ENCODE data around the gene ANKS1B. TPM values are rescaled to one million over a fixed set of nuclear protein-coding genes. Genes with fewer than 3 reads are reported as not detected.

ANKS1B gene
- total RNA-seq, 3 donors from 2014 or later (not counting 1 experiment from before 2014, with no cell fraction given) = not detected

GRCh38 chr12:98974767-98975381 is 1009.9 kb downstream of the ANKS1B start:
- Histone ChIP-seq H3K27ac (ENCODE audit: low read length) (no peak overlapping the region), H3K4me1 (ENCODE audit: control insufficient read depth, insufficient read depth, low read length) (no peaks in the 10 kb centered on the region), H3K27me3 (ENCODE audit: control insufficient read depth, insufficient read depth, low read length) (no peaks in the 10 kb centered on the region), H3K9me3 (ENCODE audit: control insufficient read depth, insufficient read depth, low read length) (no peaks in the 10 kb centered on the region), H3K4me3 (ENCODE audit: low read length) (no peak overlapping the region), H3K36me3 (ENCODE audit: control insufficient read depth, insufficient read depth, low read length) (no peaks in the 10 kb centered on the region)
- no peaks in the 10 kb centered on the region for H3K36me3 Mint-ChIP-seq
- no peaks in the 10 kb centered on the region for H3K27me3 Mint-ChIP-seq (ENCODE audit: low read depth in 2 of 2)
- peaks cover 0 to 3% of the 10 kb centered on the region in 2 donors for H3K9me3 Mint-ChIP-seq
- H3K4me1 Mint-ChIP-seq = no peaks in the 10 kb centered on the region
- no peak for TF ChIP-seq CTCF (IDR thresholded peaks at IDR 0.05)
- H3K27ac Mint-ChIP-seq = no peak overlapping the region
- DNase-seq (no peak), ATAC-seq (no peak)
- no peak overlapping the region for H3K4me3 Mint-ChIP-seq
- intact Hi-C loops (cut with micrococcal nuclease) = no loop called here

- no peak for TF ChIP-seq CTCF (IDR thresholded peaks at IDR 0.05)
- Mint-ChIP-seq H3K27me3 (ENCODE audit: low read depth in 2 of 2) (no peaks in the 10 kb centered on the region), H3K4me3 (no peak overlapping the region), H3K4me1 (peaks cover 0 to 5% of the 10 kb centered on the region in 2 donors), H3K27ac (no peak overlapping the region), H3K36me3 (no peaks in the 10 kb centered on the region), H3K9me3 (peaks cover 0 to 2% of the 10 kb centered on the region in 2 donors)
- H3K4me1 ChIP-seq (ENCODE audit: control insufficient read depth, insufficient read depth, low read length) = no peaks in the 10 kb centered on the region
- intact Hi-C loops (cut with micrococcal nuclease) = no loop called here
- no peaks in the 10 kb centered on the region for H3K27me3 ChIP-seq (ENCODE audit: control insufficient read depth, insufficient read depth, low read length)
- no peaks in the 10 kb centered on the region for H3K9me3 ChIP-seq (ENCODE audit: control insufficient read depth, insufficient read depth, low read length)
- H3K4me3 ChIP-seq (ENCODE audit: low read length) = no peak overlapping the region
- no peak for DNase-seq
- 83% methylated on average over 1 of the region's 2 CpGs for WGBS (ENCODE audit: insufficient coverage)
- no peak for ATAC-seq
- no peaks in the 10 kb centered on the region for H3K36me3 ChIP-seq (ENCODE audit: control insufficient read depth, insufficient read depth, low read length)
- no peak overlapping the region for H3K27ac ChIP-seq (ENCODE audit: low read length)
These were observed 1011.3 kb downstream of the ANKS1B start for GRCh38 chr12:98973395-98973794.

- H3K27me3 ChIP-seq (ENCODE audit: control insufficient read depth, insufficient read depth, low read length) = no peaks in the 10 kb centered on the region
- Mint-ChIP-seq H3K36me3 (no peaks in the 10 kb centered on the region), H3K27ac (no peak overlapping the region), H3K4me1 (peaks cover 0 to 5% of the 10 kb centered on the region in 2 donors), H3K9me3 (peaks cover 0 to 6% of the 10 kb centered on the region in 2 donors), H3K27me3 (ENCODE audit: low read depth in 2 of 2) (no peaks in the 10 kb centered on the region), H3K4me3 (no peak overlapping the region)
- H3K4me1 ChIP-seq (ENCODE audit: control insufficient read depth, insufficient read depth, low read length) = no peaks in the 10 kb centered on the region
- TF ChIP-seq CTCF (IDR thresholded peaks at IDR 0.05) = no peak
- no peaks in the 10 kb centered on the region for H3K9me3 ChIP-seq (ENCODE audit: control insufficient read depth, insufficient read depth, low read length)
- no peak overlapping the region for H3K27ac ChIP-seq (ENCODE audit: low read length)
- H3K36me3 ChIP-seq (ENCODE audit: control insufficient read depth, insufficient read depth, low read length) = no peaks in the 10 kb centered on the region
- H3K4me3 ChIP-seq (ENCODE audit: low read length) = no peak overlapping the region
- intact Hi-C loops (cut with micrococcal nuclease) = no loop called here
- no peak for ATAC-seq
- no peak for DNase-seq
These were observed 1013.8 kb downstream of the ANKS1B start for GRCh38 chr12:98970950-98971349.

GRCh38 chr12:98970210-98970609 is 1014.5 kb downstream of the ANKS1B start:
- Histone ChIP-seq H3K4me1 (ENCODE audit: control insufficient read depth, insufficient read depth, low read length) (no peaks in the 10 kb centered on the region), H3K27ac (ENCODE audit: low read length) (no peak overlapping the region), H3K27me3 (ENCODE audit: control insufficient read depth, insufficient read depth, low read length) (no peaks in the 10 kb centered on the region), H3K36me3 (ENCODE audit: control insufficient read depth, insufficient read depth, low read length) (no peaks in the 10 kb centered on the region), H3K9me3 (ENCODE audit: control insufficient read depth, insufficient read depth, low read length) (no peaks in the 10 kb centered on the region), H3K4me3 (ENCODE audit: low read length) (no peak overlapping the region)
- ATAC-seq = no peak
- no peak for TF ChIP-seq CTCF (IDR thresholded peaks at IDR 0.05)
- H3K4me1 Mint-ChIP-seq = peaks cover 0 to 5% of the 10 kb centered on the region in 2 donors
- H3K9me3 Mint-ChIP-seq = peaks cover 0 to 4% of the 10 kb centered on the region in 2 donors
- H3K27me3 Mint-ChIP-seq (ENCODE audit: low read depth in 2 of 2) = no peaks in the 10 kb centered on the region
- no peaks in the 10 kb centered on the region for H3K36me3 Mint-ChIP-seq
- no peak overlapping the region for H3K27ac Mint-ChIP-seq
- no peak for DNase-seq
- H3K4me3 Mint-ChIP-seq = no peak overlapping the region
- intact Hi-C loops (cut with micrococcal nuclease) = no loop called here

Data from natural killer cell (primary cell).